HG02885 (cell line): Measurements from ENCODE around the gene ANKRD60.

Experiments used
- ATAC-seq: cut with Tn5 transposase; IDR thresholded peaks from one replicate; pipeline ENCODE4 v1.9.1; 2021; ENCODE audit warnings: mild to moderate bottlenecking; ENCODE audit not compliant: unreplicated experiment, poor library complexity

The ANKRD60 gene

GRCh38 chr20:58228484-58229197 is at the start of gene ANKRD60:
TSS of gene ANKRD60 (minus strand) at chr20:58228653. CDS start at chr20:58228653, 0 bp downstream.
- ATAC-seq = no peak

GRCh38 chr20:58277578-58278472 is 49.4 kb upstream of the ANKRD60 start:
- ATAC-seq = no peak

GRCh38 chr20:58277107-58277506 is 48.7 kb upstream of the ANKRD60 start:
- no peak for ATAC-seq

- no peak for ATAC-seq
Measured at GRCh38 chr20:58274384-58274783, 45.9 kb upstream of the ANKRD60 start.

DNA sequence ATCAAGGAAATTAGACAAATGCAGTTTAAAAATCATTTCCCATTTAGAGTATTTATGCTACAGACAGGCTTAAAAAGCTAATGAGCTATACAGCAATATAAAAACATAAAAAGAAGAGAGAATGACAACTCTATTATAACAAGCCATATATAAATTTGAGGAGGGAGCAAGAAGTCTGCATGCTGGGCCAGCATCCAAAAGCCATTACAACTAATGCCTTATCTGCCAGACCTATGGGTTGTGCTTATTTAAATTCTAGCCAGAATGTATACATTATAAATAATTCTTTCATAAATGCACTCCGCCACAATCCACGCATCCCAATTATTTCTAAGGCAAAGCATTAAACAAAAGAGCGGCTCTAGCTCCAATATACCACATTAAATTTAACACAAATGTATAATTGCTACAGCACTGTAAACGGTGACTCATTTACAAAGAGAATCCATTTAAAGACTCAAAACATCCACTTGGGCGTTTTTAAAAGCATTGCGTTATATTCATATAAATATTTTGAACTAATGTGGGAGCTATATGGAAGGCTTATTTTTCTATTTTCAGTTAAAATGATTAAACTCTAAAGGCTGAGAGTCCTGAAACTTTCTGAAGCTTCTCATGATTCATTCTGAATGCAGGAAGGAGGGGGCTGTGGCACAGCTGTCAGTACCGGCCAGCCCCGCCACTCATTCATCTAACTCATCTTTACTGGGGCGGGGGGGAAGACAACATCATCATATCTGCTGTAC is 43.3 kb upstream of the ANKRD60 start:
- no peak for ATAC-seq

- ATAC-seq = no peak
Measured at GRCh38 chr20:58268936-58269619, 40.6 kb upstream of the ANKRD60 start.

- ATAC-seq = no peak
Measured at GRCh38 chr20:58268421-58268821, 40.0 kb upstream of the ANKRD60 start.

DNA sequence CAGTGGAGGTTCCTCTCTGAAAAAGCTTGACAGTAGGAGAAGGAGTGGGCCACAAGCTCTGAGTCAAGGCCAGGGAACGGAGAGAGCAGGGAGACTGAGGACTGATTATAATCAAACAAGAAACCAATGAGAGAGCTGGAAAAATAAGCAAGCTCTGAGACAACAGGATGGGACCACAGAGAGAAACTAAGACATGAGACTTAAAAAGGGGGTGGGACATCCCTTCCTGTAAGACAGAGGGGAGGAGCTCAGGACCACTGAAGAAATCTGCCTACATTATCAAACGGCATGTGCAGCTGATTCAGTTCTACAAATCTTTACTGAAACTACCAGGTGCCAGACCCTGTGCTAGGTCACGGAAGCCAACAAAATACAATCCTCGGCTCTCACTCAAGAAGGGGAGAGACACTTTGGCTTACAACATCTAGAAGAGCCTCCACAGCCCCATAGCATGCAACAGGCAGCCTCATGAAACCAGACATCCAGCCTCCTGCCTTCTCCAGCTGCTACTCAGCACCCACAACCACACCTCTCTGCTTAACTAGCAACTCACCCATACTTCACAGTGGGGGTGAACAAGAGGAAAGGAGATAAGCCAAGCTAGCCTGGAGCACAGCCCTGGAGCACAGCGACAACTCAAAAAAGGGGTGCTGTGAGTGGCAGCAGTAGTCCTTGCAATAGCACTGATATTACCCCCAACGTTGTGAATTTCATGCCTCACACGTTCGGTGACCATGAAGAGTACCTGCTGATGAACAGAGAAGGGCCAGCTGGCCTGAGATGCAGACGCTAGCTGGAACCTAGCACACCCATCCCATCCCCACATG is 39.1 kb upstream of the ANKRD60 start:
- no peak for ATAC-seq

DNA sequence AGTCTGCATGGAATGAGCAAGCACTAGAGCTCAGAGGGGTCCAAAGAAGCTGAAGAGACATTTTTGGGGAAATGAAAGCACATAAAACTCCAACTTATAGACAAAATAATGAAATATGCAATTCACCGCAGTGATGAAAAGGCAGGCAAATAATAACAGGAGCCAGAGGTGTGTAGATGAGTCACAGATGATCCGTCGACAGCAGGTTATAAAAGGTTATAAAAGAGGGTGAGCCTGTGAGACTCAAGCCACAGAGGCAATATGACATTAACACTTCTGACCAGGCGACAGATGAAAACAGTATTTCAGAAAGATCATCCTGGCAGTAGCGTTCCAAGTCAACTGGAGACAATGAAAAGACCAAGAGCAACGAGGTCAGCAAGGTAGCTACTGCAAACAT is 35.8 kb upstream of the ANKRD60 start:
- no peak for ATAC-seq

GRCh38 chr20:58261660-58262059 is 33.2 kb upstream of the ANKRD60 start:
- ATAC-seq = no peak

- no peak for ATAC-seq
Measured at GRCh38 chr20:58260006-58260405, 31.6 kb upstream of the ANKRD60 start.

DNA sequence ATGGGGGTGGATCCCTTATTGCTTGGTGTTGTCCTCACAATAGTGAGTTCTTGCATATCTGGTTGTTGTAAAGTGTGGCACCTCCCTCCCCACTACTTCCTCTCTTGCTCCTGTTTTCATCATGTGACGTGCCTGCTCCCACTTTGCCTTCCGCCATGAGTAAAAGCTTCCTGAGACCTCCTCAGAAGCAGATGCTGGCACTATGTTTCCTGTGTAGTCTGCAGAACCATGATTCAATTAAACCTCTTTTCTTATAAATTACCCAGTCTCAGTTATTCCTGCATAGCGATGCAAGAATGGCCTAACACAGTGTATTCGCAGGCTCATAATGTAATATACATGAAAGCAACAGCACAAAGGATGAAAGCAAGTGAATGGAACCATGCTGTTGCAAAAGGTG is 28.4 kb upstream of the ANKRD60 start:
- ATAC-seq = no peak

- ATAC-seq = no peak
Measured at GRCh38 chr20:58256307-58256706, 27.9 kb upstream of the ANKRD60 start.

- ATAC-seq = no peak
Measured at GRCh38 chr20:58254890-58255289, 26.4 kb upstream of the ANKRD60 start.

- ATAC-seq = no peak
Measured at GRCh38 chr20:58251979-58252591, 23.6 kb upstream of the ANKRD60 start.

- ATAC-seq = no peak
Measured at GRCh38 chr20:58251348-58251978, 23.0 kb upstream of the ANKRD60 start.

DNA sequence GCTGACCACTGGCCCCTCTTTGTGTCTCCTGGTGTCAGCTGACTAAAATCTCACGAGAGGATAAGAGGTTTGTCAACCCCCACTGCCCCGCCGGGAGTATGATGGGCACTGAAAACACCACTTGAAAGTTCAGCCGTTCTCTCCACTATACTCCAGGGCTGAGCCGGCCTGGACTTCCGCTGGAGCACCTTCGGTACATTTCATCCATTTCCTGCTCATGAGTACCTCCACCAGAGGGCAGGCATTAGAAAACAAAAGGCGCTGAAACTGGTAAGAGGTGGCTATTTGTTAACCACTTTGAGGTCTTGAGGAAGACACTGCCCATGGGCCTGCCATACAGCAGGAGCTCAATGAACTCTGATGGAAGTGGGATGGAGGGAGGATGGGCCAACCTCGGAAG is 17.9 kb upstream of the ANKRD60 start:
- ATAC-seq = no peak

DNA sequence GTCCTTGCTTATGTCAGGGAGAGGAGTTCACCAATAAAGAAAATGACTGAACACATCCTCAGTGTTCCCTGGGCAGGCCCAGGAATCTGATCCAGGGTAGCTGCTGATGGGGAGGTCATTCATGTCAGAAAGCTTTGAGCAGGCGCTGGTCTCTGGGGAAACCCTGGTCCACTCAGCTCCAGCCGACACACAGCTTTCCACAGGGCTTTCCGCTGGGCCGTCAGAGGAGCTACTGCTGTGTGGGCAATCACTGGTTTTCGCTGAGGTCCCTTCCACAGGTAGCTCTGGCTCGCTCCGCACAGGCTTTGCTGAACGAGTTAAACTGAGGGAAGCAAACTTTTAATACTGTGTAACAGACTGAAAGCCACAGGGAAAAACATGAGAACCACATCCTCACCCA is 17.5 kb upstream of the ANKRD60 start:
- ATAC-seq = no peak
